K562 (cell line): Measurements from ENCODE around the gene ELP5. TPM values are rescaled to one million over a fixed set of nuclear protein-coding genes. Genes with fewer than 3 reads are reported as not detected.

ENCODE experiments used
- ATAC-seq: fragments of 200-7000 bp; cut with Tn5 transposase; 3 replicates; pipeline ENCODE4 v1.9.1; 2020; ENCODE audit warnings: moderate library complexity
- BruUV-seq: library from RNA; stranded (reverse); fragments of 400-500 nt; replicated peaks from 2 replicates; lab custom pipeline; 2021; lab: Mats Ljungman, UMichigan
- CTCF ChIA-PET: fragments of 300-600 bp; formaldehyde crosslinking; extraction: SDS; loops from one replicate; lab custom pipeline; 2021; ENCODE audit warnings: low intra/inter-chr PET ratio; lab: Yijun Ruan, JAX
- POLR2A ChIA-PET: fragments of 300-600, 350-650 bp; sonication (Branson Sonifier 250); formaldehyde crosslinking; extraction: SDS; loops from one replicate; lab custom pipeline; 2021; ENCODE audit warnings: antibody characterized with exemption, inconsistent platforms; lab: Yijun Ruan, JAX
- DNase-seq, 4 experiments: peaks; one replicate each; pipeline versions ENCODE4 v3.0.0 to v3.0.0-alpha.2; 2011 to 2018; ENCODE audit warnings: low spot score in 3 of 4, mixed read lengths in 3 of 4; ENCODE audit errors: extremely low read depth in 1 of 4
- FAIRE-seq: peaks from 2 replicates; lab custom pipeline; 2011; peaks lifted over from hg19 to GRCh38; lab: Jason Lieb, UNC
- H2AFZ ChIP-seq: 2 replicates; pipeline ENCODE4 v1.6.0; 2011; ENCODE audit warnings: low read depth, low read length, control low read depth, inconsistent platforms
- H3K27ac ChIP-seq: fragments of 200-600 bp; 3 replicates; pipeline ENCODE4 v1.8.0; 2011; ENCODE audit warnings: low read depth, mild to moderate bottlenecking, control low read depth, inconsistent platforms, low read length, moderate library complexity, mixed read lengths; ENCODE audit errors: extremely low read depth
- H3K27me3 ChIP-seq, 2 experiments: fragments of 300-600 bp in 1 of 2; 2 replicates in 1 of 2; 3 replicates in 1 of 2; pipeline versions ENCODE4 v1.6.0 to v1.8.0; 2011; ENCODE audit warnings: inconsistent platforms in 2 of 2, low read length in 2 of 2, mild to moderate bottlenecking in 1 of 2, mixed read lengths in 1 of 2, moderate library complexity in 1 of 2; ENCODE audit not compliant: control insufficient read depth in 2 of 2, insufficient read depth in 2 of 2
- H3K36me3 ChIP-seq: fragments of 300-600 bp; 3 replicates; pipeline ENCODE4 v1.8.0; 2011; ENCODE audit warnings: mild to moderate bottlenecking, low read length, inconsistent platforms; ENCODE audit not compliant: control insufficient read depth, insufficient read depth
- H3K4me1 ChIP-seq, 2 experiments: fragments of 200-600 bp in 1 of 2; replicated peaks in 1 of 2; 2 replicates in 1 of 2; 3 replicates in 1 of 2; pipeline versions ENCODE4 v1.5.1 to v1.8.0; 2011; ENCODE audit warnings: inconsistent platforms in 2 of 2, low read length in 2 of 2, mild to moderate bottlenecking in 1 of 2, mixed read lengths in 1 of 2, moderate library complexity in 1 of 2; ENCODE audit not compliant: control insufficient read depth in 2 of 2, insufficient read depth in 2 of 2
- H3K4me2 ChIP-seq: 2 replicates; pipeline ENCODE4 v1.6.1; 2011; ENCODE audit warnings: low read length, control low read depth, inconsistent platforms, mixed read lengths; ENCODE audit not compliant: insufficient read depth
- H3K4me3 ChIP-seq: fragments of 200-600 bp; sonication (generic), shearing (Covaris generic); 2 replicates; pipeline ENCODE4 v1.5.1; 2016; ENCODE audit warnings: control low read depth, inconsistent platforms
- H3K79me2 ChIP-seq: fragments of 200-600 bp; 3 replicates; pipeline ENCODE4 v1.8.0; 2011; ENCODE audit warnings: low read length, inconsistent platforms; ENCODE audit not compliant: control insufficient read depth, insufficient read depth
- H3K9ac ChIP-seq, 2 experiments: 2 replicates each; pipeline versions ENCODE4 v1.6.0 to v1.6.1; 2011; ENCODE audit warnings: low read depth in 2 of 2, low read length in 2 of 2, control low read depth in 1 of 2, inconsistent platforms in 1 of 2, mild to moderate bottlenecking in 1 of 2, mixed read lengths in 1 of 2; ENCODE audit not compliant: insufficient read depth in 1 of 2
- H3K9me1 ChIP-seq: one replicate; pipeline ENCODE4 v1.6.0; 2011; ENCODE audit warnings: inconsistent platforms, mild to moderate bottlenecking, low read length, moderate library complexity; ENCODE audit not compliant: control insufficient read depth, insufficient read depth
- H3K9me3 ChIP-seq: replicated peaks from 2 replicates; pipeline ENCODE4 v1.5.1; 2011; ENCODE audit warnings: low read depth, low read length, inconsistent platforms; ENCODE audit not compliant: control insufficient read depth, insufficient read depth
- H4K20me1 ChIP-seq: replicated peaks from 2 replicates; pipeline ENCODE4 v1.6.1; 2011; ENCODE audit warnings: low read length, inconsistent platforms, mixed read lengths; ENCODE audit not compliant: control insufficient read depth, insufficient read depth
- ATF7 ChIP-seq: fragments of 450-650 bp; IDR thresholded peaks from 2 replicates; pipeline ENCODE4 v1.7.1; 2014; ENCODE audit warnings: mild to moderate bottlenecking, moderate library complexity
- NCOR1 ChIP-seq: fragments of 450-650 bp; IDR thresholded peaks from 2 replicates; pipeline ENCODE4 v1.6.1; 2016; ENCODE audit warnings: mild to moderate bottlenecking, moderate library complexity
- SIN3A ChIP-seq, 2 experiments: fragments of 150-350 bp in 1 of 2; IDR thresholded peaks; 2 replicates each; pipeline ENCODE4 v1.6.1; 2011 to 2016; ENCODE audit warnings: borderline replicate concordance in 2 of 2, low read depth in 2 of 2, low read length in 2 of 2, mild to moderate bottlenecking in 2 of 2, moderate library complexity in 2 of 2; ENCODE audit not compliant: control insufficient read depth in 1 of 2
- WGBS: fragments of 100-300 bp; shearing (Covaris generic); methylation state at CpG from one replicate; pipeline ENCODE4 v1.1.6; 2016; ENCODE audit warnings: low coverage, mixed read lengths; ENCODE audit not compliant: insufficient coverage; ENCODE audit errors: missing lambda C conversion rate; 5-methylcytosine and 5-hydroxymethylcytosine counted together
- in situ Hi-C: fragments of 300-500 bp; cut with MboI; formaldehyde crosslinking; loops from 4 replicates; pipeline ENCODE4 v1.15.0; 2018; ENCODE audit warnings: inconsistent platforms, mixed read lengths
- intact Hi-C: fragments of 100-400 bp; cut with micrococcal nuclease; formaldehyde crosslinking; loops from 2 replicates; pipeline ENCODE4 v1.14.2; 2022
- polyA plus RNA-seq, 8 experiments: library from polyadenylated mRNA; depleted of rRNA in 4 of 8; stranded (reverse) in 5 of 8; unstranded in 3 of 8; fragments of >200 nt; fragmentation: Nextera tagmentation in 2 of 8; fragmentation: Illumina TruSeq in 1 of 8; extraction: Ambion mirVana in 2 of 8; extraction: Trizol in 1 of 8; gene quantifications; 2 replicates each; pipeline versions ENCODE4 v1.2.1 to v1.2.3, GENCODE V29; 2011 to 2014; ENCODE audit warnings: inconsistent platforms in 1 of 8, missing spikeins in 1 of 8
- total RNA-seq, 7 experiments: library from RNA; depleted of rRNA in 6 of 7; stranded (reverse); fragments of >200 nt in 6 of 7; fragmentation: Illumina TruSeq in 2 of 7; extraction: Trizol in 2 of 7; gene quantifications; 2 replicates each; pipeline versions ENCODE4 v1.2.1 to v1.2.3, GENCODE V29; 2011 to 2021; ENCODE audit warnings: low replicate concordance in 1 of 7
- TF ChIP-seq, protein P1 (sequence below): fragments of 450-650 bp; IDR thresholded peaks from 2 replicates; pipeline ENCODE4 v1.6.1; 2018; ENCODE audit not compliant: partially characterized antibody
- TF ChIP-seq, protein P2 (sequence below): fragments of 450-650 bp; formaldehyde crosslinking; IDR thresholded peaks from 2 replicates; pipeline ENCODE4 v1.4.0; 2020; ENCODE audit warnings: mild to moderate bottlenecking, moderate library complexity

The ELP5 gene
- total and polyA plus RNA-seq, 9 of the 15 experiments (the other 6 are each of a cell fraction or from before 2014, with no cell fraction given) = 25.7 to 77.9 (median 52.9) TPM

DNA sequence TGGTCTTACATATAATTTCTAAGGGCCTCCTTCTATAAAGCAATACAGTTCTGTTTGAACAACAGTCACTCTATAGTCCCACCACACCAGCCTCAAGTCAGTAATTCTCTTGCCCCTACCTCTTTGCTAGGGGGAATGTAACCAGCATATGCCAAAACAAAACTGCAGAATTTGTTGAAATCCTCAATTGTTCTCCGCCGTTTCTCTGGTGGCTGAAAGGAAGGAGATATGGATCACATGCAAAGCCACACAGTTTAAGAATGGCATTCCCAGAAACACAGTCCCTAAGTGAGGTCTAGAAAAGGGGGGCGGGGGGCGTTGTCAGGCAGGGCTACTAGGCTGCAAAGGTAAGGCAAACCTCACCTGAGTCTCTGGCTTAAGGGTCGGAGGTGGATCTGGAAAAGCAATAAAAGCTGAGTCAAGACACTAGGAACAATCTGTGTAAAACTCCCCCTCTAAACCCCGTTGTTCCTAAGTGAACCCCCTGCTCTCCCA is 14.7 kb upstream of the ELP5 start:
- H3K36me3 ChIP-seq = peaks cover 48% of the 10 kb centered on the region; the same call in 2 of the 3 replicates
- H3K79me2 ChIP-seq = peaks cover 91% of the 10 kb centered on the region
- H3K27me3 ChIP-seq = no peaks in the 10 kb centered on the region
- H3K27ac ChIP-seq = peak overlapping the region; percentile 94; the same call in 2 of the 3 replicates
- no peaks in the 10 kb centered on the region for H3K9me1 ChIP-seq
- ATAC-seq (no peak), FAIRE-seq (peak; percentile 68), DNase-seq (no peak)
- TF ChIP-seq, protein P1, sequence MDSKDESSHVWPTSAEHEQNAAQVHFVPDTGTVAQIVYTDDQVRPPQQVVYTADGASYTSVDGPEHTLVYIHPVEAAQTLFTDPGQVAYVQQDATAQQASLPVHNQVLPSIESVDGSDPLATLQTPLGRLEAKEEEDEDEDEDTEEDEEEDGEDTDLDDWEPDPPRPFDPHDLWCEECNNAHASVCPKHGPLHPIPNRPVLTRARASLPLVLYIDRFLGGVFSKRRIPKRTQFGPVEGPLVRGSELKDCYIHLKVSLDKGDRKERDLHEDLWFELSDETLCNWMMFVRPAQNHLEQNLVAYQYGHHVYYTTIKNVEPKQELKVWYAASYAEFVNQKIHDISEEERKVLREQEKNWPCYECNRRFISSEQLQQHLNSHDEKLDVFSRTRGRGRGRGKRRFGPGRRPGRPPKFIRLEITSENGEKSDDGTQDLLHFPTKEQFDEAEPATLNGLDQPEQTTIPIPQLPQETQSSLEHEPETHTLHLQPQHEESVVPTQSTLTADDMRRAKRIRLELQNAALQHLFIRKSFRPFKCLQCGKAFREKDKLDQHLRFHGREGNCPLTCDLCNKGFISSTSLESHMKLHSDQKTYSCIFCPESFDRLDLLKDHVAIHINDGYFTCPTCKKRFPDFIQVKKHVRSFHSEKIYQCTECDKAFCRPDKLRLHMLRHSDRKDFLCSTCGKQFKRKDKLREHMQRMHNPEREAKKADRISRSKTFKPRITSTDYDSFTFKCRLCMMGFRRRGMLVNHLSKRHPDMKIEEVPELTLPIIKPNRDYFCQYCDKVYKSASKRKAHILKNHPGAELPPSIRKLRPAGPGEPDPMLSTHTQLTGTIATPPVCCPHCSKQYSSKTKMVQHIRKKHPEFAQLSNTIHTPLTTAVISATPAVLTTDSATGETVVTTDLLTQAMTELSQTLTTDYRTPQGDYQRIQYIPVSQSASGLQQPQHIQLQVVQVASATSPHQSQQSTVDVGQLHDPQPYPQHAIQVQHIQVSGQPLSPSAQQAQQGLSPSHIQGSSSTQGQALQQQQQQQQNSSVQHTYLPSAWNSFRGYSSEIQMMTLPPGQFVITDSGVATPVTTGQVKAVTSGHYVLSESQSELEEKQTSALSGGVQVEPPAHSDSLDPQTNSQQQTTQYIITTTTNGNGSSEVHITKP = peak; percentile 88
- TF ChIP-seq SIN3A (IDR thresholded peaks at IDR 0.05; ENCODE audit: borderline replicate concordance in 2 of 2, control insufficient read depth in 1 of 2, low read depth in 2 of 2, low read length in 2 of 2) (0 out of 4 replicates have a peak, but pooled peaks of 1 of the 2 experiments have one; percentile 1), NCOR1 (no peak), ATF7 (peak; percentile 28; the same call in 1 of the 2 replicates)
- TF ChIP-seq, protein P2, sequence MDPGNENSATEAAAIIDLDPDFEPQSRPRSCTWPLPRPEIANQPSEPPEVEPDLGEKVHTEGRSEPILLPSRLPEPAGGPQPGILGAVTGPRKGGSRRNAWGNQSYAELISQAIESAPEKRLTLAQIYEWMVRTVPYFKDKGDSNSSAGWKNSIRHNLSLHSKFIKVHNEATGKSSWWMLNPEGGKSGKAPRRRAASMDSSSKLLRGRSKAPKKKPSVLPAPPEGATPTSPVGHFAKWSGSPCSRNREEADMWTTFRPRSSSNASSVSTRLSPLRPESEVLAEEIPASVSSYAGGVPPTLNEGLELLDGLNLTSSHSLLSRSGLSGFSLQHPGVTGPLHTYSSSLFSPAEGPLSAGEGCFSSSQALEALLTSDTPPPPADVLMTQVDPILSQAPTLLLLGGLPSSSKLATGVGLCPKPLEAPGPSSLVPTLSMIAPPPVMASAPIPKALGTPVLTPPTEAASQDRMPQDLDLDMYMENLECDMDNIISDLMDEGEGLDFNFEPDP (CRISPR knock-in tag) = no peak
- peak overlapping the region; percentile 93 to 98 for H3K9ac ChIP-seq
- intact Hi-C loops = loop anchor here (5.0 kb wide), 1 partner anchor 45 kb away; the partner anchor contains the start of gene SLC2A4
- CTCF ChIA-PET = no interaction called here
- peaks cover 5% of the 10 kb centered on the region; the same call in 1 of the 2 replicates for H4K20me1 ChIP-seq
- peak overlapping the region; percentile 72 for H3K4me2 ChIP-seq
- in situ Hi-C loops = no loop called here
- H3K4me1 ChIP-seq = peaks cover 35 to 37% of the 10 kb centered on the region in 2 experiments; a peak in 4 of 5 replicates
- no TSS peak for BruUV-seq
- POLR2A ChIA-PET = interaction anchor here (1.1 to 6.6 kb wide), 2 partner anchors 11 to 15 kb away, joined by 3 to 73 read pairs; partner anchors contain the start of genes ACADVL and DLG4
- H3K9me3 ChIP-seq = no peaks in the 10 kb centered on the region
- 6% methylated on average over 4 of the region's 6 CpGs for WGBS
- peak overlapping the region; percentile 79 for H3K4me3 ChIP-seq
- no peak overlapping the region for H2AFZ ChIP-seq
